GM19351 (cell line): ENCODE data around the gene KCND2.
"Not testable (repeated sequence)": the region's sequence is repeated elsewhere in the genome, so short reads cannot be mapped to it uniquely, and the experiment has no call there.

Experiments used
- ATAC-seq: cut with Tn5 transposase; IDR thresholded peaks from one replicate; pipeline ENCODE4 v1.9.1; 2021; ENCODE audit warnings: mild to moderate bottlenecking, moderate library complexity; ENCODE audit not compliant: unreplicated experiment

The KCND2 gene

GRCh38 chr7:120733143-120733542, 460.2 kb downstream of the KCND2 start:
- no peak for ATAC-seq

- no peak for ATAC-seq
Measured at GRCh38 chr7:120733835-120734234, 460.9 kb downstream of the KCND2 start.

GRCh38 chr7:120735791-120736190, 462.8 kb downstream of the KCND2 start:
- ATAC-seq = no peak

GRCh38 chr7:120738816-120739215, 465.8 kb downstream of the KCND2 start:
- ATAC-seq = no peak

- ATAC-seq = no peak
Measured at GRCh38 chr7:120740348-120740747, 467.4 kb downstream of the KCND2 start.

GRCh38 chr7:120741371-120742042, 468.5 kb downstream of the KCND2 start:
- no peak for ATAC-seq

GRCh38 chr7:120742372-120742771, 469.4 kb downstream of the KCND2 start:
- no peak for ATAC-seq

- ATAC-seq = no peak
Measured at GRCh38 chr7:120743128-120743527, 470.2 kb downstream of the KCND2 start.

- peak; percentile 88 for ATAC-seq
Measured at GRCh38 chr7:120760050-120760449, 487.1 kb downstream of the KCND2 start.

GRCh38 chr7:120760851-120761250, 487.9 kb downstream of the KCND2 start:
- ATAC-seq = no peak

- no peak for ATAC-seq
Measured at GRCh38 chr7:120770206-120770605, 497.2 kb downstream of the KCND2 start.

GRCh38 chr7:120774481-120774880, 501.5 kb downstream of the KCND2 start:
- ATAC-seq = no peak

- ATAC-seq = no peak
Measured at GRCh38 chr7:120775755-120776154, 502.8 kb downstream of the KCND2 start.

- ATAC-seq = not testable (repeated sequence)
Measured at GRCh38 chr7:120779078-120779477, 506.1 kb downstream of the KCND2 start.

- not testable (repeated sequence) for ATAC-seq
Measured at GRCh38 chr7:120780451-120780850, 507.5 kb downstream of the KCND2 start.

GRCh38 chr7:120780938-120781337, 508.0 kb downstream of the KCND2 start:
- no peak for ATAC-seq

GRCh38 chr7:120781924-120782323, 508.9 kb downstream of the KCND2 start:
- ATAC-seq = not testable (repeated sequence)

GRCh38 chr7:120783273-120783672, 510.3 kb downstream of the KCND2 start:
- no peak for ATAC-seq

- no peak for ATAC-seq
Measured at GRCh38 chr7:120783721-120784120, 510.7 kb downstream of the KCND2 start.

GRCh38 chr7:120785095-120785494, 512.1 kb downstream of the KCND2 start:
- ATAC-seq = no peak

GRCh38 chr7:120792091-120792860, 519.3 kb downstream of the KCND2 start:
- peak; percentile 86 for ATAC-seq

- ATAC-seq = no peak
Measured at GRCh38 chr7:120792861-120793130, 519.8 kb downstream of the KCND2 start.
